DND-41 (cell line): Measurements from ENCODE around the gene C17orf100.

Experiments used
- ATAC-seq: fragments of 200-7000 bp; cut with Tn5 transposase; 3 replicates; pipeline ENCODE4 v1.9.1; 2021; ENCODE audit warnings: low read depth; ENCODE audit not compliant: insufficient read depth
- DNase-seq: peaks from one replicate; pipeline ENCODE4 v3.0.0-alpha.2; 2020
- H2AFZ ChIP-seq: 2 replicates; pipeline ENCODE4 v1.6.0; 2012; ENCODE audit warnings: low read depth, low read length
- H3K27ac ChIP-seq: 2 replicates; pipeline ENCODE4 v1.5.1; 2012; ENCODE audit warnings: low read length, inconsistent platforms
- H3K27me3 ChIP-seq: fragments of 200-600 bp; sonication (generic); 2 replicates; pipeline ENCODE4 v1.6.0; 2012; ENCODE audit warnings: low read length, mild to moderate bottlenecking, inconsistent platforms; ENCODE audit not compliant: insufficient read depth, poor library complexity
- H3K36me3 ChIP-seq: 2 replicates; pipeline ENCODE4 v1.5.1; 2012; ENCODE audit warnings: low read length, inconsistent platforms; ENCODE audit not compliant: insufficient read depth
- H3K4me1 ChIP-seq: 2 replicates; pipeline ENCODE4 v1.5.1; 2012; ENCODE audit warnings: mild to moderate bottlenecking, low read length; ENCODE audit not compliant: insufficient read depth
- H3K4me2 ChIP-seq: 2 replicates; pipeline ENCODE4 v1.6.0; 2012; ENCODE audit warnings: mild to moderate bottlenecking, moderate library complexity, low read length, inconsistent platforms; ENCODE audit not compliant: insufficient read depth
- H3K4me3 ChIP-seq, 2 experiments: fragments of 200-600 bp in 1 of 2; shearing (Covaris generic) in 1 of 2; 2 replicates each; pipeline ENCODE4 v1.5.1; 2012 to 2016; ENCODE audit warnings: inconsistent platforms in 2 of 2, low read length in 2 of 2, mild to moderate bottlenecking in 2 of 2, low read depth in 1 of 2, moderate library complexity in 1 of 2
- H3K79me2 ChIP-seq: 2 replicates; pipeline ENCODE4 v1.6.0; 2012; ENCODE audit warnings: low read length, inconsistent platforms; ENCODE audit not compliant: insufficient read depth
- H3K9ac ChIP-seq: 2 replicates; pipeline ENCODE4 v1.6.0; 2012; ENCODE audit warnings: low read depth, mild to moderate bottlenecking, inconsistent platforms, low read length, moderate library complexity
- H3K9me3 ChIP-seq: 2 replicates; pipeline ENCODE4 v1.5.1; 2012; ENCODE audit warnings: low read length, moderate library complexity, mild to moderate bottlenecking, inconsistent platforms; ENCODE audit not compliant: insufficient read depth, severe bottlenecking
- H4K20me1 ChIP-seq: 2 replicates; pipeline ENCODE4 v1.6.0; 2012; ENCODE audit warnings: low read length; ENCODE audit not compliant: insufficient read depth
- CTCF ChIP-seq: IDR thresholded peaks from 2 replicates; pipeline ENCODE4 v1.5.1; 2012; ENCODE audit warnings: borderline replicate concordance, low read length, moderate library complexity, mild to moderate bottlenecking; ENCODE audit not compliant: poor library complexity, severe bottlenecking; ENCODE audit errors: extremely low read depth
- EZH2 ChIP-seq: IDR thresholded peaks from 3 replicates; pipeline ENCODE4 v1.6.1; 2012; ENCODE audit warnings: borderline replicate concordance, low read depth, mild to moderate bottlenecking, moderate library complexity, low read length, inconsistent platforms; ENCODE audit not compliant: severe bottlenecking

The C17orf100 gene

DNA sequence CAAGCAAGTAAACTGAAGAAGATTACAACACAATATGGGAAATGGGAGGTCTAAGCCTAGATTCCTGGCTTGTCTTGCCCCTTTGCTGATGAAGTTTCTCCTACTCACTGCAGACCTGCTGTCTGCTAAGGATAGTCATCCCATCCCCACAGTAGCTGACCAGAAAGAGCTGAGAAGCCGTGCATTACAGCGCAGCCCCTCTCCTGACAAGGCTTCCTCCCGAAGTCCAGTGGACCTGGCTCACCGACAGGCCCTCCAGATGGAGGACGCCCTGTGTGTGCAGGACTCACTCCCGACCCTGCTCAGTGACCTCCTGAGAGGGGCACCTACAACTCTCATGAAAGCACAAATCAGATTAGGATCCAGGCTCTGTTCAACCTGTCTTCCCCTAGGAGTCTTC, 46.4 kb upstream of the C17orf100 start:
- H3K27me3 ChIP-seq, result no peaks in the 10 kb centered on the region

GRCh38 chr17:6608321-6608720, 43.2 kb upstream of the C17orf100 start:
- DNase-seq, result no peak
- Histone ChIP-seq H4K20me1 (peaks cover 3% of the 10 kb centered on the region; the same call in 1 of the 2 replicates), H3K79me2 (no peaks in the 10 kb centered on the region), H3K4me1 (no peaks in the 10 kb centered on the region), H3K36me3 (peaks cover 79% of the 10 kb centered on the region), H2AFZ (no peak overlapping the region), H3K4me3 (no peak overlapping the region), H3K9ac (no peak overlapping the region), H3K27ac (no peak overlapping the region), H3K27me3 (no peaks in the 10 kb centered on the region), H3K9me3 (no peaks in the 10 kb centered on the region), H3K4me2 (no peak overlapping the region)
- no peak for ATAC-seq
- TF ChIP-seq CTCF (no peak), EZH2 (no peak)

More for the DNA sequence above, 46.4 kb upstream of the C17orf100 start:
- no peaks in the 10 kb centered on the region for H3K9me3 ChIP-seq
- TF ChIP-seq EZH2, result no peak
- TF ChIP-seq CTCF, result no peak
- H3K36me3 ChIP-seq, result peaks cover 86% of the 10 kb centered on the region
- H3K27ac ChIP-seq, result no peak overlapping the region
- no peak overlapping the region for H3K4me2 ChIP-seq
- peaks cover 3% of the 10 kb centered on the region; the same call in 1 of the 2 replicates for H4K20me1 ChIP-seq
- H3K79me2 ChIP-seq, result no peaks in the 10 kb centered on the region
- no peak overlapping the region for H3K4me3 ChIP-seq
- no peaks in the 10 kb centered on the region for H3K4me1 ChIP-seq
- DNase-seq (no peak), ATAC-seq (no peak)
- H3K9ac ChIP-seq, result no peak overlapping the region
- H2AFZ ChIP-seq, result no peak overlapping the region

- Histone ChIP-seq H4K20me1 (peaks cover 3% of the 10 kb centered on the region; the same call in 1 of the 2 replicates), H3K9ac (no peak overlapping the region), H3K27ac (no peak overlapping the region), H3K9me3 (no peaks in the 10 kb centered on the region), H3K4me3 (no peak overlapping the region), H3K27me3 (no peaks in the 10 kb centered on the region), H3K36me3 (peaks cover 64% of the 10 kb centered on the region), H3K4me2 (no peak overlapping the region), H3K79me2 (no peaks in the 10 kb centered on the region), H3K4me1 (no peaks in the 10 kb centered on the region), H2AFZ (no peak overlapping the region)
- no peak for ATAC-seq
- no peak for TF ChIP-seq CTCF
- no peak for DNase-seq
Measured at GRCh38 chr17:6610011-6610410, 41.6 kb upstream of the C17orf100 start.

GRCh38 chr17:6611231-6611630, 40.3 kb upstream of the C17orf100 start:
- TF ChIP-seq CTCF (no peak), EZH2 (no peak)
- H2AFZ ChIP-seq, result no peak overlapping the region
- no peaks in the 10 kb centered on the region for H3K4me1 ChIP-seq
- no peaks in the 10 kb centered on the region for H4K20me1 ChIP-seq
- peaks cover 63% of the 10 kb centered on the region for H3K36me3 ChIP-seq
- no peaks in the 10 kb centered on the region for H3K27me3 ChIP-seq
- H3K79me2 ChIP-seq, result no peaks in the 10 kb centered on the region
- no peak for ATAC-seq
- H3K4me3 ChIP-seq, result no peak overlapping the region
- no peak overlapping the region for H3K4me2 ChIP-seq
- no peak for DNase-seq
- H3K27ac ChIP-seq, result no peak overlapping the region
- no peaks in the 10 kb centered on the region for H3K9me3 ChIP-seq
- no peak overlapping the region for H3K9ac ChIP-seq
